Kidney (tissue), 14 donors: ENCODE measurements around the gene OSBPL2. TPM values are rescaled to one million over a fixed set of nuclear protein-coding genes. Genes with fewer than 3 reads are reported as not detected.

Source experiments
- DNase-seq, 5 donors: peaks; one replicate each; pipeline ENCODE4 v3.0.0-alpha.2; 2013 to 2020
- FAIRE-seq: peaks from 2 replicates; lab custom pipeline; 2012; peaks lifted over from hg19 to GRCh38; lab: Jason Lieb, UNC
- H3K27ac ChIP-seq, 2 donors: one replicate each; pipeline ENCODE4 v1.7.0; 2013; ENCODE audit warnings: low read depth in 2 of 2, low read length in 2 of 2, inconsistent platforms in 1 of 2
- H3K27me3 ChIP-seq: one replicate; pipeline ENCODE4 v1.7.1; 2013; ENCODE audit warnings: low read length, inconsistent platforms; ENCODE audit not compliant: control insufficient read depth, insufficient read depth
- H3K36me3 ChIP-seq, 3 donors: one replicate each; pipeline versions ENCODE4 v1.7.0 to v1.7.1; 2013; ENCODE audit warnings: low read length in 3 of 3, control low read depth in 1 of 3, inconsistent platforms in 1 of 3; ENCODE audit not compliant: insufficient read depth in 3 of 3, control insufficient read depth in 2 of 3
- H3K4me1 ChIP-seq, 3 donors: one replicate each; pipeline versions ENCODE4 v1.7.0 to v1.7.1; 2013; ENCODE audit warnings: low read length in 3 of 3, inconsistent platforms in 1 of 3, low read depth in 1 of 3; ENCODE audit not compliant: control insufficient read depth in 2 of 3, insufficient read depth in 2 of 3
- H3K4me3 ChIP-seq, 3 donors: one replicate each; pipeline versions ENCODE4 v1.7.0 to v1.8.1; 2013; ENCODE audit warnings: low read length in 3 of 3, control low read depth in 1 of 3, inconsistent platforms in 1 of 3
- H3K9ac ChIP-seq, 3 donors: one replicate each; pipeline versions ENCODE4 v1.7.0 to v1.7.1; 2013; ENCODE audit warnings: low read length in 3 of 3, control low read depth in 1 of 3, inconsistent platforms in 1 of 3
- H3K9me3 ChIP-seq, 3 donors: one replicate each; pipeline versions ENCODE4 v1.7.0 to v1.7.1; 2013; ENCODE audit warnings: low read length in 3 of 3, control low read depth in 1 of 3, inconsistent platforms in 1 of 3; ENCODE audit not compliant: control insufficient read depth in 2 of 3, insufficient read depth in 1 of 3
- intact Hi-C: fragments of 100-400 bp; cut with DNase I; formaldehyde crosslinking; loops from one replicate; pipeline ENCODE4 v1.11.1; 2022
- polyA plus RNA-seq: library from polyadenylated mRNA; stranded (reverse); fragments of 350-450 nt; fragmentation: Illumina TruSeq; extraction: RNeasy Lipid Tissue Mini Kit (QIAGEN cat#74804); gene quantifications from one replicate; pipeline ENCODE4 v1.2.3, GENCODE V29; 2014; ENCODE audit warnings: low read depth, low replicate concordance; ENCODE audit not compliant: insufficient read depth
- total RNA-seq: library from RNA; stranded (reverse); fragmentation: NEBNext Ultra II Directional; extraction: Animal tissue kit (Norgen Biotek cat#: 25700); gene quantifications from one replicate; pipeline ENCODE4 v1.2.1, GENCODE V29; 2021
- TF ChIP-seq, protein P1 (sequence below): IDR thresholded peaks from 3 replicates; pipeline ENCODE4 v1.5.1; 2012; ENCODE audit warnings: mild to moderate bottlenecking, moderate library complexity, borderline replicate concordance; ENCODE audit not compliant: insufficient read depth; ENCODE audit errors: extremely low read depth
- donor health status: control.
- donor health status: control.
- donor health status: control.
- donor health status: control.
- donor health status: control.
- donor health status: DM: yes; HTN: yes; CAD: no.
- donor health status: Normal renal cell carcinoma (clear cell type).

The OSBPL2 gene
- total and polyA plus RNA-seq, 2 donors from 2014 or later = 20.4 to 57.1 TPM

- TF ChIP-seq, protein P1, sequence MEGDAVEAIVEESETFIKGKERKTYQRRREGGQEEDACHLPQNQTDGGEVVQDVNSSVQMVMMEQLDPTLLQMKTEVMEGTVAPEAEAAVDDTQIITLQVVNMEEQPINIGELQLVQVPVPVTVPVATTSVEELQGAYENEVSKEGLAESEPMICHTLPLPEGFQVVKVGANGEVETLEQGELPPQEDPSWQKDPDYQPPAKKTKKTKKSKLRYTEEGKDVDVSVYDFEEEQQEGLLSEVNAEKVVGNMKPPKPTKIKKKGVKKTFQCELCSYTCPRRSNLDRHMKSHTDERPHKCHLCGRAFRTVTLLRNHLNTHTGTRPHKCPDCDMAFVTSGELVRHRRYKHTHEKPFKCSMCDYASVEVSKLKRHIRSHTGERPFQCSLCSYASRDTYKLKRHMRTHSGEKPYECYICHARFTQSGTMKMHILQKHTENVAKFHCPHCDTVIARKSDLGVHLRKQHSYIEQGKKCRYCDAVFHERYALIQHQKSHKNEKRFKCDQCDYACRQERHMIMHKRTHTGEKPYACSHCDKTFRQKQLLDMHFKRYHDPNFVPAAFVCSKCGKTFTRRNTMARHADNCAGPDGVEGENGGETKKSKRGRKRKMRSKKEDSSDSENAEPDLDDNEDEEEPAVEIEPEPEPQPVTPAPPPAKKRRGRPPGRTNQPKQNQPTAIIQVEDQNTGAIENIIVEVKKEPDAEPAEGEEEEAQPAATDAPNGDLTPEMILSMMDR = no peak
- FAIRE-seq (no peak), DNase-seq (no peak)
- Histone ChIP-seq H3K9ac (no peak overlapping the region), H3K4me1 (no peaks in the 10 kb centered on the region), H3K27ac (no peak overlapping the region), H3K9me3 (no peaks in the 10 kb centered on the region), H3K4me3 (no peak overlapping the region), H3K27me3 (no peaks in the 10 kb centered on the region), H3K36me3 (peaks cover 0 to 14% (median 4%) of the 10 kb centered on the region in 3 donors)
- intact Hi-C loops = no loop called here
These were observed 15.1 kb downstream of the OSBPL2 start for GRCh38 chr20:62253398-62253797.

- DNase-seq (no peak), FAIRE-seq (no peak)
- H3K9ac ChIP-seq = no peak overlapping the region
- no peak overlapping the region for H3K27ac ChIP-seq
- TF ChIP-seq, protein P1 = no peak
- no peak overlapping the region for H3K4me3 ChIP-seq
- H3K9me3 ChIP-seq = no peaks in the 10 kb centered on the region
- H3K36me3 ChIP-seq = peaks cover 0 to 14% (median 4%) of the 10 kb centered on the region in 3 donors
- no peaks in the 10 kb centered on the region for H3K4me1 ChIP-seq
- intact Hi-C loops = no loop called here
- no peaks in the 10 kb centered on the region for H3K27me3 ChIP-seq
These were observed 15.9 kb downstream of the OSBPL2 start for GRCh38 chr20:62254021-62254724.

DNA sequence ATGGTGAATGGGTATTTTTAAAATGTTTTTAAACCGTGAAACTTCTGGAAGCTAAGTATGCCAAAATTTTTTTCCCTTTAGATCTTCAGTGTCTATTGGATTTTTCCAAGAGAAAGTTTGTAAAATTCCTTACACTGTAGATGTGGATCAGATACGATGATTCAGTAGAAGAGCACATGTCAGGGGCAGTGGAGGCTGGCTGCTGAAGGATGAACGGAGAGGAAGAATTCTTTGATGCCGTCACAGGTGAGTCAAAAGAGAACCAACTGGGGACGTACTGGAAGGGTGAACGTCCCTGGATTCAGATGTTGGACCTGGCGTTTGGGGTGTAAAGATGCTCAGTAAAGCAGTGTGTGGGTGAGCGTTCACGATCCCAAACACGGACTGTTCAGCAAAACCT lies 17.7 kb downstream of the OSBPL2 start:
- intact Hi-C loops = no loop called here
- Histone ChIP-seq H3K27me3 (no peaks in the 10 kb centered on the region), H3K36me3 (peaks cover 0 to 15% (median 14%) of the 10 kb centered on the region in 3 donors), H3K27ac (no peak overlapping the region), H3K9me3 (no peaks in the 10 kb centered on the region), H3K4me1 (no peaks in the 10 kb centered on the region), H3K9ac (no peak overlapping the region), H3K4me3 (no peak overlapping the region)
- FAIRE-seq (no peak), DNase-seq (no peak)
- TF ChIP-seq, protein P1 = no peak
